GM12872 (cell line): ENCODE results near the gene ICAM1.

Experiments
- CTCF ChIP-seq: IDR thresholded peaks from 3 replicates; pipeline ENCODE4 v1.5.1; 2011; ENCODE audit warnings: low read depth, mild to moderate bottlenecking, low read length, moderate library complexity; ENCODE audit not compliant: insufficient read depth

ICAM1 gene

DNA sequence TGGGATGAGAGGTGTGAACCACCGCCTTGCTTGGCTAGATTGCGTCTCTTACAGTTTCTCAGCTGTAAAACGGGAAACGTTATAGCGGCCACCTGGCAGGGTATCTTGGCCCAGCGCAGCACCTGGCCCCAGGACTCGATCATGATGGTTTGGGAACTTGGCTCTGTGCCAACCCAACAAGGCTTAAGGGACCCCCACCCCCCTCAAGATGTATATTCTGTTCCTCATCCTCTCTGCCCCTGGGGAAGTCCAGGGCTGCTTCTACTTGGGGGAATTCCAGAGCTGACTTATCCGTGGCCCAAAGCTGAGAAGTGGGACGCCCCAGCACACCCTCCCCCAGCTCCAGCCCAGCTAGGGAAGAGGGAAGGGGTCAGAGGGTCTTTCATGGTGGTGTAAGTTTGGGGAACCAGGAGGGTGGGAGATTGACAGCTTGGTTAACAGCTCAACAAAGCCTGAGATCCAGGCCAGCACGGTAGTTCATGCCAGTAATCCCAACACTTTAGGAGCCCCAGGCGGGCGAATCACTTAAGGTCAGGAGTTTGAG lies 695 bp downstream of the ICAM1 start:
- no peak for TF ChIP-seq CTCF

DNA sequence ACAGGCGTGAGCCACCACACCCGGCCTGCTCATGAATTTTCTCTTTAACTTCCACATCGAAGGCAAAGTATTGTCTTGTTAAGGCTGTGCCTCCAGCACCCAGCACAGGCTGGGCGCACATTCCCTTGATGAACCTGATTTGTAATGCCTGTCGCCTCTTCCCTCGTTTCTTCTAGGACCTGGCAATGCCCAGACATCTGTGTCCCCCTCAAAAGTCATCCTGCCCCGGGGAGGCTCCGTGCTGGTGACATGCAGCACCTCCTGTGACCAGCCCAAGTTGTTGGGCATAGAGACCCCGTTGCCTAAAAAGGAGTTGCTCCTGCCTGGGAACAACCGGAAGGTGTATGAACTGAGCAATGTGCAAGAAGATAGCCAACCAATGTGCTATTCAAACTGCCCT lies 3.7 kb downstream of the ICAM1 start:
- TF ChIP-seq CTCF: no peak

DNA sequence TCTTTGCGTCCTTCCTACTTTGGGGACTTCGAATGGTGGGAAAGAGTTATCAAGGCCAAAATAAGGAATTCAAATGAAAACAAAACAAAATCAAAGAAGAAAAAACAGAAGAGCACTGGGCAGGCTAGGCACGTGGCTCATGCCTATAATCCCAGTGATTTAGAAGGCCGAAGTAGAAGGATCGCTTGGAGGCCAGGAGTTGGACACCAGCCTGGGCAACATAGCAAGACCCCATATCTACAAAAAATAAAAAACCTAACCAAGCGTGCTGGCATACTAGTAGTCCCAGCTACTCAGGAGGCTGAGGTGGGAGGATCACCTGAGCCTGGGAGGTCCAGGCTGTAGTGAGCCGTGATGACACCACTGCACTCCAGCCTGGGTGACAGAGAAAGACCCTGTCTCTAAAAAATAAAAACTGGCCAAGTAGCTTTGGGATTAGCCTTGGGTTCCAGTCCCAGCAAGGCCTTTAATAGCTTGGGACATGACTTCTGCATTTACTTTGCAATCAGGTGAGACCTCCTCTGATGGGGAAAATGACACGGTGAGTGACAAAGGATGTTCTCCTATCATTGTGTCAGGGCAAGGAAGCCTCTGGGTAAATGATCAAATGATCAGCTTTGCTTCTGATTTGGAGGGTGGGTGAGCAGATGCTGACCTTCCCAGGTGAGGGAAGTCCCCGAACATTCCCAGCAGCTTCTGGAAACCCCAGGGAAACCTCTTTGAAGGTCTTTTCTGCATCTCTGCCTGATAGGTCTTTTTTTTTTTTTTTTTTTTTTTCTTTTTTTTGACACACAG lies 7.1 kb downstream of the ICAM1 start:
- no peak for TF ChIP-seq CTCF

GRCh38 chr19:10278935-10279334 lies 8.0 kb downstream of the ICAM1 start:
- no peak for TF ChIP-seq CTCF

DNA sequence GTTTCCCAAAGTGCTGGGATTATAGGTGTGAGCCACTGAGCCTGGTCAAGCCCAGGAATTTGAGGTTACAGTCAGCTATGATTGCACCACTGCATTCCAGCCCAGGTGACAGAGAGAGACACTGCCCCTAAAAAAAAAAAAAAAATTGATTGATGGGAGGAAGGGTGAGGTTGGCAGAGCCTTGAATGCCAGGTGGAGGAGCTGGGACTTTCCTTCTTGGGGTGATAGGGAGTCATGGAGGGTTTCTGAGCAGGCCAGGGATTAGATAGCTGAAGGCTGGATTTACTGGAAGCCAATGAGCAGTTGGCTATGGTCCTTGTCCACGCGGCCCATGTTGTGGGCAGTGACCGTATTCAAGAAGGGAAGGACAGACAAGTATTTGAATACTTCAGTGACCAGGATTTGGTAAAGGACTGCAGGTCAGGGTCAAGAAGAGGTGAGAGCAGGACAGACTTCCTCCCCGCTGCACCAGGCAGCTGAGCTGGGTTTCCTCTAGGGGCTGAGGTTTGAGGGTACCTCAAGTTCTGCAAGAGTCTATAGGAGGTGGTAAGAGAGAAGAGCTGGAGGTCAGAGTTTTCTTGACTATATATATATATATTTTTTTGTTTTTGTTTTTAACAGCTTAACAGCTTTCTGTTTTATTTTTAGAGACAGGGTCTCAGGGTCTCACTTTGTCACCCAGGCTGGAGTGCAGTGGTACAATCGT lies 9.0 kb downstream of the ICAM1 start:
- no peak for TF ChIP-seq CTCF

DNA sequence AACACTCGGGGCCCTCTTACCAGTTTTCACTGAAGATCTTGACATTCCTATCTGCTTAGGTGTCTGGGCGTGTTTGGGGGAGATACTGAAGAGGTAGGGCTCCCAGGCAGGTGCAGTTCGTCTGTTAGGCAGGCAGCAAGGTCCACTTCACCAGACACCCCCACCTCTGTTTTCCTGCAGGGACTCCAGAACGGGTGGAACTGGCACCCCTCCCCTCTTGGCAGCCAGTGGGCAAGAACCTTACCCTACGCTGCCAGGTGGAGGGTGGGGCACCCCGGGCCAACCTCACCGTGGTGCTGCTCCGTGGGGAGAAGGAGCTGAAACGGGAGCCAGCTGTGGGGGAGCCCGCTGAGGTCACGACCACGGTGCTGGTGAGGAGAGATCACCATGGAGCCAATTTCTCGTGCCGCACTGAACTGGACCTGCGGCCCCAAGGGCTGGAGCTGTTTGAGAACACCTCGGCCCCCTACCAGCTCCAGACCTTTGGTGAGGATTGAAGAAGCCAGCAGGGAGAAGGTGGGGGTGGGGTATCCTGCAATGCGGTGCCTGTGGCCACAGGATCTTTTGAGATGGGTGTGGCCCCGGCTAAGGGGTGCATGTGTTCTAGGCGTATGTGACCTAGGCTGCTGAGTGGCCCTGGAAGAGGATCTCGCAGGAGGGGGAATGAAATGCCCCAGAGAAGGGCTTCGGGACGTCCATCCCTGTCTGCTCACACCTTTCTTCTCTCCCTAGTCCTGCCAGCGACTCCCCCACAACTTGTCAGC lies 12.6 kb downstream of the ICAM1 start:
- TF ChIP-seq CTCF: no peak
